ENCODE data around the gene FRS3. TPM values are rescaled to one million over a fixed set of nuclear protein-coding genes. Genes with fewer than 3 reads are reported as not detected.

The FRS3 gene
- total RNA-seq, 4 donors from 2014 or later, result 1.3 to 6.5 (median 4.0) TPM

DNA sequence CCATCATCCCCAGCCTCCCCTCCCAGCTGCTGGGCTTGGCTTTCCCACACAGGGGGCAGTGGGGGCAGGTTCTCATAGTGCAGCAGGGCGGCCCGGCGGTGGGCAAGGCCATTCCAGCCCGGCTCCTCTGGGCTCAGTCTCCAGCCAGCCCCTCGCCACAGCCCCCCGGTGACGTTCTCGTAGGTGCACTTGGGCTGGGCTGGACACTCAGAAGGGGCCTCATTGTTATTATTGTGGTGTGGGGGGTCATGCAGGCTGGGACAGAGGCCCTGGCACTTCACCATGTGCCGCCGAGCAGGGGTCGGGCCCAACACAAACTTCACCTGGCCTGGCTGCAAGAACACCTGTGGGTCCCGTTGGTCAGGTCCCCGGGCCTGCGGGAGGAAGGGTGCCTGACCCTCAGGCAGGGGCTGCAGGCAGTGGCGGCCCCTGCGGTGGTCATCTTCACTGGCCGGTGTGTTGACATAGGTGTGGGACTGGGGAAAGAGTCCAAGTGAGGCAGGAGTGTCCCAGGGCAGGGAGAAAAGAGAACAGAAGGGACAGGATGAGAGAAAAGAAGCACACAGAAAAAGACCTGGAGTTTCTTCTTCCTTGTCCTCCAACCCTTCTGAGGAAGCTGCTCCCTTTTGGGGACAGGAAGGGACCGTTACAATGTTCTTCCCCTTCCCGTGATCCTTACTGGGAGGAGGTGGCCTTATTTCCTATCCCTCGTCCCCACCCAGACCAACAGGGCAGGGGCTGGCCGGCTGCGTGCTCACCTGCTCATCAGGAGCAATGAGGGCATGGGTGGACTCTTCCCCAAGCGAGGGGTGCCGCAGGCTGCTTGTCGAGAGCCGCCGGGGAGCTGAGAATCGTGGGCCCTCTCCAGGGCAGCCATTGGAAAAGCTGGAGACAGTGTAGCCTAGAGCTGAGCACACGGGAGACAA is 8.4 kb downstream of the FRS3 start:
- Histone ChIP-seq H3K9me3 (no peaks in the 10 kb centered on the region), H3K36me3 (peaks cover 0 to 71% of the 10 kb centered on the region in 2 donors), H3K4me1 (peaks cover 0 to 16% (median 13%) of the 10 kb centered on the region in 3 donors), H3K27ac (no peak overlapping the region), H3K27me3 (no peaks in the 10 kb centered on the region), H3K4me3 (no peak overlapping the region)
- WGBS, 2 donors (ENCODE audit: low coverage in 1 of 2), result 64 to 83% methylated on average over 4 to 6 of the region's 29 CpGs
- no peak for ATAC-seq
- no peak for TF ChIP-seq EP300 (IDR thresholded peaks at IDR 0.05)
- TF ChIP-seq, protein P1, sequence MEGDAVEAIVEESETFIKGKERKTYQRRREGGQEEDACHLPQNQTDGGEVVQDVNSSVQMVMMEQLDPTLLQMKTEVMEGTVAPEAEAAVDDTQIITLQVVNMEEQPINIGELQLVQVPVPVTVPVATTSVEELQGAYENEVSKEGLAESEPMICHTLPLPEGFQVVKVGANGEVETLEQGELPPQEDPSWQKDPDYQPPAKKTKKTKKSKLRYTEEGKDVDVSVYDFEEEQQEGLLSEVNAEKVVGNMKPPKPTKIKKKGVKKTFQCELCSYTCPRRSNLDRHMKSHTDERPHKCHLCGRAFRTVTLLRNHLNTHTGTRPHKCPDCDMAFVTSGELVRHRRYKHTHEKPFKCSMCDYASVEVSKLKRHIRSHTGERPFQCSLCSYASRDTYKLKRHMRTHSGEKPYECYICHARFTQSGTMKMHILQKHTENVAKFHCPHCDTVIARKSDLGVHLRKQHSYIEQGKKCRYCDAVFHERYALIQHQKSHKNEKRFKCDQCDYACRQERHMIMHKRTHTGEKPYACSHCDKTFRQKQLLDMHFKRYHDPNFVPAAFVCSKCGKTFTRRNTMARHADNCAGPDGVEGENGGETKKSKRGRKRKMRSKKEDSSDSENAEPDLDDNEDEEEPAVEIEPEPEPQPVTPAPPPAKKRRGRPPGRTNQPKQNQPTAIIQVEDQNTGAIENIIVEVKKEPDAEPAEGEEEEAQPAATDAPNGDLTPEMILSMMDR (IDR thresholded peaks at IDR 0.05), result no peak
- no peak for TF ChIP-seq POLR2A (IDR thresholded peaks at IDR 0.05)
- TF ChIP-seq POLR2AphosphoS5 (IDR thresholded peaks at IDR 0.05), result no peak

DNA sequence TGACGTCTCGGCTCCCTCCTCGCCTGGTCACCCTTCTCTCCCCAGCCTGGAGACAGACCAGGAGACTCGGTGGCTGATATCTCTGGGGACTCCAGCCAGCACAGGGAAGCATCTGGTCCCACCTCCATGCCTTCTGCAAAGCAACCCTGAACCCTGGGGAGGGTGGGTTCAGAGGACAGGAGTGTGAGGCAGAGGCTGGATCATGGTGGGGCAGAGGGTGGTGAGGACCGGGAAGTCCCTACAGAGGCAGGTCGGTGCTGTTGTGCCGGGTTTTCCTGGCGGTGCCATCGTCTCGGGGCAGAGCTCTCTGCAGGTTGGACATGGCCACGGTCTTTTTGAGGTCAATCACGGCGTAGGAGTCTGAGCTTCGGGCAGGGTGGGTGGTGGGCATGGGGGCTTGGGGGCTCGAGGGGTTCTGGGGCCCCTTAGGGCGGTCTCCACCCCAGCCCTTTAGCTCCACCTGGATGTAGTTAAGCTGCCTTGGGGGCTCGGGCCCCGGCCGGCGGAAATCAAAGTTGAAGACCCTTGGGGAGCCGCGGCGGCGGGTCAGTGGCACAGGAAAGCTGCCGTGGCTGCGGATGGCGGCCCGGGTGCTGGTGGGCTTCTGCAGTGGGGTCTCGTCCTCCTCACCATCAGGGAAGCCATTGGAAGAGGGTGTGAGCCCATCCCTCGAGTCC is 9.2 kb downstream of the FRS3 start:
- H3K36me3 ChIP-seq, result peaks cover 0 to 63% of the 10 kb centered on the region in 2 donors
- WGBS, 2 donors (ENCODE audit: low coverage in 1 of 2), result 74 to 81% methylated on average over 4 of the region's 30 CpGs
- no peak for ATAC-seq
- peaks cover 0 to 16% (median 13%) of the 10 kb centered on the region in 3 donors for H3K4me1 ChIP-seq
- TF ChIP-seq POLR2A (IDR thresholded peaks at IDR 0.05), result no peak
- no peak for TF ChIP-seq EP300 (IDR thresholded peaks at IDR 0.05)
- no peak for TF ChIP-seq POLR2AphosphoS5 (IDR thresholded peaks at IDR 0.05)
- TF ChIP-seq, protein P1 (IDR thresholded peaks at IDR 0.05), result no peak
- H3K27ac ChIP-seq, result no peak overlapping the region
- no peak overlapping the region for H3K4me3 ChIP-seq
- H3K27me3 ChIP-seq, result no peaks in the 10 kb centered on the region
- H3K9me3 ChIP-seq, result no peaks in the 10 kb centered on the region

- Histone ChIP-seq H3K4me1 (peaks cover 0 to 16% (median 13%) of the 10 kb centered on the region in 3 donors), H3K36me3 (peaks cover 0 to 52% of the 10 kb centered on the region in 2 donors), H3K27me3 (no peaks in the 10 kb centered on the region), H3K9me3 (no peaks in the 10 kb centered on the region), H3K4me3 (no peak overlapping the region), H3K27ac (no peak overlapping the region)
- ATAC-seq, result no peak
- TF ChIP-seq, protein P1 (IDR thresholded peaks at IDR 0.05), result no peak
- TF ChIP-seq POLR2A (IDR thresholded peaks at IDR 0.05) (no peak), EP300 (IDR thresholded peaks at IDR 0.05) (no peak), POLR2AphosphoS5 (IDR thresholded peaks at IDR 0.05) (no peak)
- WGBS, 2 donors (ENCODE audit: low coverage in 1 of 2), result no CpG with 5 or more reads among the region's 8 CpGs
Measured at GRCh38 chr6:41769376-41769775, 10.3 kb downstream of the FRS3 start.

- H3K27me3 ChIP-seq, result no peaks in the 10 kb centered on the region
- ATAC-seq, result peak; percentile 24
Measured at GRCh38 chr6:41768545-41769308, 11.0 kb downstream of the FRS3 start.

More at GRCh38 chr6:41768545-41769308, 11.0 kb downstream of the FRS3 start:
- Histone ChIP-seq H3K9me3 (no peaks in the 10 kb centered on the region), H3K4me1 (peaks cover 0 to 16% (median 13%) of the 10 kb centered on the region in 3 donors), H3K4me3 (no peak overlapping the region), H3K27ac (peak overlapping the region in 1 of 4 donors; percentile 35), H3K36me3 (peaks cover 0 to 45% of the 10 kb centered on the region in 2 donors)
- WGBS, 2 donors (ENCODE audit: low coverage in 1 of 2), result 74 to 86% methylated on average over 3 to 6 of the region's 10 CpGs
- TF ChIP-seq, protein P1 (IDR thresholded peaks at IDR 0.05), result no peak
- TF ChIP-seq POLR2A (IDR thresholded peaks at IDR 0.05) (no peak), EP300 (IDR thresholded peaks at IDR 0.05) (no peak), POLR2AphosphoS5 (IDR thresholded peaks at IDR 0.05) (no peak)
